Spleen (tissue), 7 donors: ENCODE measurements around the gene UTP14C.

Source experiments
- POLR2A ChIP-seq, 3 donors: fragments of 450-650 bp; IDR thresholded peaks; one replicate each; pipeline ENCODE4 v1.5.1; 2017; ENCODE audit warnings: antibody characterized with exemption in 3 of 3, mild to moderate bottlenecking in 1 of 3
- POLR2AphosphoS5 ChIP-seq, 3 donors: sonication (generic); formaldehyde crosslinking; IDR thresholded peaks; one replicate each; pipeline ENCODE4 v1.5.1; 2017; ENCODE audit warnings: antibody characterized with exemption in 3 of 3
- TF ChIP-seq, protein P1 (sequence below), 11 experiments: fragments of 200-600 bp in 7 of 11; fragments of 450-650 bp in 4 of 11; sonication (generic) in 4 of 11; IDR thresholded peaks in 8 of 11; conservative IDR thresholded peaks in 3 of 11; 1 replicate in 7 of 11; 2 replicates in 4 of 11; pipeline versions ENCODE4 v1.4.0 to v1.8.0; 2016 to 2021; ENCODE audit warnings: antibody characterized with exemption in 11 of 11, inconsistent platforms in 4 of 11, mild to moderate bottlenecking in 1 of 11
- donor health status: DM: no; HTN: no; CAD: no; lungs with moderate emphysema.
- donor health status: DM: no; HTN: no; CAD: no.
- donor health status: DM: no; HTN: no; CAD: no.

DNA sequence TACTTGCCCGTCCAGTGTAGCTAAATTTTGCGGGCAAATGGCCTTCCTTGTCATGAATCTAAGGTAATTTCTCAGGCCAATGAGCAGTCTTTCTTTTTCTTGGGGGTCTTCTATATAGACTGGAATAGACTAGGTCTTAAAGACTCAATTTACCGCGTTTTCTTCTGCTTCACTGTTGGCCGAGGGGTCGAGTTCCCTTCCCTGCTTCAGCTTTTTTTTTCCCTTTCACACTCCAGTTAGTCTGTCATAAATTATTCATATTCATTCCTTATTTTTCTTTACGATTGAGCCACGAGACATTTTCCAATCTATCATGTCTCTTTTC is 12.0 kb upstream of the UTP14C start:
- TF ChIP-seq, protein P1, sequence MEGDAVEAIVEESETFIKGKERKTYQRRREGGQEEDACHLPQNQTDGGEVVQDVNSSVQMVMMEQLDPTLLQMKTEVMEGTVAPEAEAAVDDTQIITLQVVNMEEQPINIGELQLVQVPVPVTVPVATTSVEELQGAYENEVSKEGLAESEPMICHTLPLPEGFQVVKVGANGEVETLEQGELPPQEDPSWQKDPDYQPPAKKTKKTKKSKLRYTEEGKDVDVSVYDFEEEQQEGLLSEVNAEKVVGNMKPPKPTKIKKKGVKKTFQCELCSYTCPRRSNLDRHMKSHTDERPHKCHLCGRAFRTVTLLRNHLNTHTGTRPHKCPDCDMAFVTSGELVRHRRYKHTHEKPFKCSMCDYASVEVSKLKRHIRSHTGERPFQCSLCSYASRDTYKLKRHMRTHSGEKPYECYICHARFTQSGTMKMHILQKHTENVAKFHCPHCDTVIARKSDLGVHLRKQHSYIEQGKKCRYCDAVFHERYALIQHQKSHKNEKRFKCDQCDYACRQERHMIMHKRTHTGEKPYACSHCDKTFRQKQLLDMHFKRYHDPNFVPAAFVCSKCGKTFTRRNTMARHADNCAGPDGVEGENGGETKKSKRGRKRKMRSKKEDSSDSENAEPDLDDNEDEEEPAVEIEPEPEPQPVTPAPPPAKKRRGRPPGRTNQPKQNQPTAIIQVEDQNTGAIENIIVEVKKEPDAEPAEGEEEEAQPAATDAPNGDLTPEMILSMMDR (IDR thresholded peaks at IDR 0.05 in 8 of 11, conservative IDR thresholded peaks at IDR 0.05 in 3 of 11), result no peak
- TF ChIP-seq POLR2AphosphoS5 (IDR thresholded peaks at IDR 0.05), result no peak
- no peak for TF ChIP-seq POLR2A (IDR thresholded peaks at IDR 0.05)
